DND-41 (cell line): ENCODE measurements around the gene TSPAN18.

Source experiments
- ATAC-seq: fragments of 200-7000 bp; cut with Tn5 transposase; 3 replicates; pipeline ENCODE4 v1.9.1; 2021; ENCODE audit warnings: low read depth; ENCODE audit not compliant: insufficient read depth
- DNase-seq: peaks from one replicate; pipeline ENCODE4 v3.0.0-alpha.2; 2020
- H2AFZ ChIP-seq: 2 replicates; pipeline ENCODE4 v1.6.0; 2012; ENCODE audit warnings: low read depth, low read length
- H3K27ac ChIP-seq: 2 replicates; pipeline ENCODE4 v1.5.1; 2012; ENCODE audit warnings: low read length, inconsistent platforms
- H3K27me3 ChIP-seq: fragments of 200-600 bp; sonication (generic); 2 replicates; pipeline ENCODE4 v1.6.0; 2012; ENCODE audit warnings: low read length, mild to moderate bottlenecking, inconsistent platforms; ENCODE audit not compliant: insufficient read depth, poor library complexity
- H3K36me3 ChIP-seq: 2 replicates; pipeline ENCODE4 v1.5.1; 2012; ENCODE audit warnings: low read length, inconsistent platforms; ENCODE audit not compliant: insufficient read depth
- H3K4me1 ChIP-seq: 2 replicates; pipeline ENCODE4 v1.5.1; 2012; ENCODE audit warnings: mild to moderate bottlenecking, low read length; ENCODE audit not compliant: insufficient read depth
- H3K4me2 ChIP-seq: 2 replicates; pipeline ENCODE4 v1.6.0; 2012; ENCODE audit warnings: mild to moderate bottlenecking, moderate library complexity, low read length, inconsistent platforms; ENCODE audit not compliant: insufficient read depth
- H3K4me3 ChIP-seq, 2 experiments: fragments of 200-600 bp in 1 of 2; shearing (Covaris generic) in 1 of 2; 2 replicates each; pipeline ENCODE4 v1.5.1; 2012 to 2016; ENCODE audit warnings: inconsistent platforms in 2 of 2, low read length in 2 of 2, mild to moderate bottlenecking in 2 of 2, low read depth in 1 of 2, moderate library complexity in 1 of 2
- H3K79me2 ChIP-seq: 2 replicates; pipeline ENCODE4 v1.6.0; 2012; ENCODE audit warnings: low read length, inconsistent platforms; ENCODE audit not compliant: insufficient read depth
- H3K9ac ChIP-seq: 2 replicates; pipeline ENCODE4 v1.6.0; 2012; ENCODE audit warnings: low read depth, mild to moderate bottlenecking, inconsistent platforms, low read length, moderate library complexity
- H3K9me3 ChIP-seq: 2 replicates; pipeline ENCODE4 v1.5.1; 2012; ENCODE audit warnings: low read length, moderate library complexity, mild to moderate bottlenecking, inconsistent platforms; ENCODE audit not compliant: insufficient read depth, severe bottlenecking
- H4K20me1 ChIP-seq: 2 replicates; pipeline ENCODE4 v1.6.0; 2012; ENCODE audit warnings: low read length; ENCODE audit not compliant: insufficient read depth
- EZH2 ChIP-seq: IDR thresholded peaks from 3 replicates; pipeline ENCODE4 v1.6.1; 2012; ENCODE audit warnings: borderline replicate concordance, low read depth, mild to moderate bottlenecking, moderate library complexity, low read length, inconsistent platforms; ENCODE audit not compliant: severe bottlenecking
- TF ChIP-seq, protein P1 (sequence below): IDR thresholded peaks from 2 replicates; pipeline ENCODE4 v1.5.1; 2012; ENCODE audit warnings: borderline replicate concordance, low read length, moderate library complexity, mild to moderate bottlenecking; ENCODE audit not compliant: poor library complexity, severe bottlenecking; ENCODE audit errors: extremely low read depth

Gene TSPAN18

DNA sequence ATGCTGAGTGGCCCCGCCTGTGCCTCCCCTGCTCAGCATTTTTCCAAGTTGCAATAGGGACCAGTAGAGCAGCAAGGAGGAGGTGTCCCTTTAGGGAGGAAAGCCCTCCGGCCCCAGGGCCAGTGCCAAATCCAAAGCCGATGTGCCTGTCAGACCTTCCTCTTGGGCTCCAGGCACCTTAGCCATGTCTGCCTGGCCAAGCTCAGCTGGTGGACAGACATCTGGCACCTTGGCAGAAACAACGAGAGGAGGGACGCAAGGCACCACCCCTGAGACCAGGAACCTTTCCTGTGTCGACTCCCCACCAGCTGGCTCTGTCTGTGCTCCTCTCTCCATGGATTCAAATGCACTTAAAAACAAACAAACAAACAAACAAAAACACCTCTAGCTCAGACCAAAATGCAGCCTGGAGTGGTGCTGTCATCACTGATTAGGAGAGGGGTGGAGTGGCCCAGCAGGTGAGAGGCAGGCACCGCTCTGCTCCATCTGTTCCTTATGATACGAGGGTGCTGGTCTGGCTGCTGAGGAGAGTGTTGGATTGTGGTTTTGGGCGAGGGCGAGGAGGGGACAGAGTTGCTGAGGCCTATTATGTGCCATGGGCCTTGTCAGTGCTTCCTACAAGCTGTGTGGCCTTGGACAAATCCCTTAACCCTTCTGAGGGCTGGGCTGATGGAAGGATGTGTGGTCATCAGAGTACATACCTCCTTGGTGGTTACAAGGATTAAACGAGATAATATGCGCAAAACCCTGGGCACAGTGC lies 177.7 kb downstream of the TSPAN18 start:
- Histone ChIP-seq H3K4me1 (no peaks in the 10 kb centered on the region), H3K4me2 (no peak overlapping the region), H3K4me3 (no peak overlapping the region), H3K27me3 (no peaks in the 10 kb centered on the region), H3K79me2 (no peaks in the 10 kb centered on the region), H3K27ac (no peak overlapping the region), H4K20me1 (no peaks in the 10 kb centered on the region; the same call in 1 of the 2 replicates), H3K36me3 (no peaks in the 10 kb centered on the region), H3K9ac (no peak overlapping the region), H2AFZ (no peak overlapping the region), H3K9me3 (no peaks in the 10 kb centered on the region)
- no peak for ATAC-seq
- no peak for DNase-seq
- no peak for TF ChIP-seq EZH2
- TF ChIP-seq, protein P1, sequence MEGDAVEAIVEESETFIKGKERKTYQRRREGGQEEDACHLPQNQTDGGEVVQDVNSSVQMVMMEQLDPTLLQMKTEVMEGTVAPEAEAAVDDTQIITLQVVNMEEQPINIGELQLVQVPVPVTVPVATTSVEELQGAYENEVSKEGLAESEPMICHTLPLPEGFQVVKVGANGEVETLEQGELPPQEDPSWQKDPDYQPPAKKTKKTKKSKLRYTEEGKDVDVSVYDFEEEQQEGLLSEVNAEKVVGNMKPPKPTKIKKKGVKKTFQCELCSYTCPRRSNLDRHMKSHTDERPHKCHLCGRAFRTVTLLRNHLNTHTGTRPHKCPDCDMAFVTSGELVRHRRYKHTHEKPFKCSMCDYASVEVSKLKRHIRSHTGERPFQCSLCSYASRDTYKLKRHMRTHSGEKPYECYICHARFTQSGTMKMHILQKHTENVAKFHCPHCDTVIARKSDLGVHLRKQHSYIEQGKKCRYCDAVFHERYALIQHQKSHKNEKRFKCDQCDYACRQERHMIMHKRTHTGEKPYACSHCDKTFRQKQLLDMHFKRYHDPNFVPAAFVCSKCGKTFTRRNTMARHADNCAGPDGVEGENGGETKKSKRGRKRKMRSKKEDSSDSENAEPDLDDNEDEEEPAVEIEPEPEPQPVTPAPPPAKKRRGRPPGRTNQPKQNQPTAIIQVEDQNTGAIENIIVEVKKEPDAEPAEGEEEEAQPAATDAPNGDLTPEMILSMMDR = no peak

DNA sequence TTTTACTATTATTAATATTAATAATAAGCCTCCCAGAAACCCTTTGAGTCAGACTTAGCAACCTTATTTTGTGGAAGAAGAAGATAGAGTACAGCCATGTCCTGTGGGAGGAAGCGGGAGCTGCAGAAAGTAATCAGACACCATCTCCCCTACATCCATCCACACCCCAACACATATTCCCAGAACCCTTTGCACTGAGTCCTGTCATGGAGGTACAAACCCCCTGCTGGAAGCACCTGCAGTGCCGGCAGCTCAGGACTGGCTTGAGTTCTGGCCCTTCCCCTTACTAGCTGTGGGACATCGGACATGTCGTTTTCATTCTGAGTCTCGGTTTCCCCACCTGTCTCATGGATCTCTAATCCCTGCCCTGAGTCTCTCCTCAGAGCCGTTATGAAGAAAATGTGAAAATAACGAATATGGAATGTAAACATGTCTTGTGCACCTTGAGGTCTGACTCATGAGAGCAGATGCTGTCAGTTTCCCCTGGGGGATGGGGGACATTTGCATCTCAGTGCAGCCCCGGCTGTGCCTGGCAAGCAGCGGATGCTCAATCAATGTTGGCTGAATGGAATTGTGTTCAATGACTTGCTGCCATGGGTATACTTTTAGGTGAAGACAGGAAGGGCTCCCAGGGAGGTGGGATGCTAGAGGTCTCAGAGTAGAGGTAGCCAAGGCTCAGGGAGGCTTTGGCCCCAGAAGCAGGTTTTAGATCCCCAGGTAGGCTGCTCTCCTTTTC lies 178.5 kb downstream of the TSPAN18 start:
- no peaks in the 10 kb centered on the region for H3K9me3 ChIP-seq
- no peak overlapping the region for H3K27ac ChIP-seq
- H3K36me3 ChIP-seq = no peaks in the 10 kb centered on the region
- no peak for DNase-seq
- H3K27me3 ChIP-seq = no peaks in the 10 kb centered on the region
- H3K79me2 ChIP-seq = no peaks in the 10 kb centered on the region
- ATAC-seq = no peak
- no peak overlapping the region for H2AFZ ChIP-seq
- H3K9ac ChIP-seq = no peak overlapping the region
- H3K4me2 ChIP-seq = no peak overlapping the region
- no peaks in the 10 kb centered on the region for H3K4me1 ChIP-seq
- no peaks in the 10 kb centered on the region; the same call in 1 of the 2 replicates for H4K20me1 ChIP-seq
- H3K4me3 ChIP-seq = no peak overlapping the region
- TF ChIP-seq, protein P1 = no peak
- TF ChIP-seq EZH2 = no peak

DNA sequence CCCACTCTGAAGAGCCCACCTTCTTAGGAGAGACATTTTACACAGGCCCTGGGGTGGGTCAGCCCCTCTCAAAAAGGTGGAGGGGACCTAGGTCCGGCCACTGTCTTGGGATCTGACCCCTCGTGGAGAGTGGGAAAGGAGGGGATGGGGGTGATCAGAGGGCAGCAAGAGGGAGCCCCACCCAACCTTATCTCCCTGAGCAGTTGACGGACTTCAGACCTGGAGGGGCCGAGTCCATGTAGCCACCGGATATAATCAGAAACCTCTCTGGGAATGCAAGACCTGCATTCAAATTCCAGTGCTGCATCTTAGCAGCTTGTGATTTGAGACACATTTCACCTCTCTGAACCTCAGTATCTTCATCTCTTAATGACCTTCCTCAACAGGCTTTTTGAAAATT lies 179.9 kb downstream of the TSPAN18 start:
- DNase-seq (no peak), ATAC-seq (no peak)
- Histone ChIP-seq H2AFZ (no peak overlapping the region), H3K4me3 (no peak overlapping the region), H3K9ac (no peak overlapping the region), H4K20me1 (no peaks in the 10 kb centered on the region; the same call in 1 of the 2 replicates), H3K27me3 (no peaks in the 10 kb centered on the region), H3K4me2 (no peak overlapping the region), H3K36me3 (no peaks in the 10 kb centered on the region), H3K4me1 (0 out of 2 replicates have a peak, but pooled peaks cover 2% of the 10 kb centered on the region), H3K79me2 (no peaks in the 10 kb centered on the region), H3K27ac (no peak overlapping the region), H3K9me3 (no peaks in the 10 kb centered on the region)
- no peak for TF ChIP-seq EZH2
- TF ChIP-seq, protein P1 = no peak
